ENCODE results near the gene ADARB1.

The ADARB1 gene

GRCh38 chr21:45080232-45080631, 5.9 kb downstream of the ADARB1 start:
- no peaks in the 10 kb centered on the region for H3K4me1 ChIP-seq (ENCODE audit: insufficient read depth, low read length)
- no peaks in the 10 kb centered on the region for H3K36me3 ChIP-seq (ENCODE audit: insufficient read depth, low read length)
- peaks cover 10% of the 10 kb centered on the region for H3K27me3 ChIP-seq (ENCODE audit: insufficient read depth, low read length)
- no peak overlapping the region for H2AFZ ChIP-seq (ENCODE audit: low read depth, low read length)
- no peaks in the 10 kb centered on the region for H3K9me3 ChIP-seq (ENCODE audit: low read length)
- H3K4me3 ChIP-seq (ENCODE audit: low read length): no peak overlapping the region

DNA sequence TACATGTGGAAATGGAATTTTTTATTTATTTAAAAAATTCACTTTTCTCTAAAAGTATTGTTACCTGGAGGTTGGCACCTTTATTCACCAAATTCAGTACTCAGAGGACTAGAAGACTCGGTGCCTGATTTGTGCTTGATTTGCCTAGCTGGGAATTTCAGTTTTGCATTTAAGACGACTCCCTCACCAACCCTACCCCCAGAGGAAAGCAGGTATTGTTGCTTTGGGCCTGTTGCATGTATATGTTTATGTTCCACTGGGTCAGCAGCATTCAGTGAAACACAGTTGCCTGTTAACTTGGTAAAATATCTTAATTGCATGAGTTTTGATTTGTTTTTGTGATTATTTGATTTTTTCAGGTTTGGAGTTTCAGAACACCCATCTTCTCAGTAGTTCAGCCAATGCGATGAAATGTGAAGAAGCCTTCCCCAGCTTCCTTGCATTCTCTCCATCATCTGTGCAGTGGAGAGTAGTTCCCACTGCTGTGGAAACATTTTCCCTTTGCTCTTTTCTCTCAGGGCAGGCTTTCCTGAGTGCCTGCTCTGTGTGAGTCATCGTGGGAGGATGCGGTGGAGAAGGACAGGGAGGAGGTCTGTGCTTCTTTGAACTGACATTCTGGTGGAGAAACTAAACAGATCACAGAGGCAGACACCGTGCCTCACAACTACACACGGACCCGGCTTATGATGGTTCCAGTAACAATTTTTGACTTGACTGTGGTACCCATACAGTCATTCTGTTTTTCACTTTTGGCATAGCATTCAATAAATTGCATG, 6.4 kb downstream of the ADARB1 start:
- H3K36me3 ChIP-seq (ENCODE audit: insufficient read depth, low read length): no peaks in the 10 kb centered on the region
- no peak overlapping the region for H2AFZ ChIP-seq (ENCODE audit: low read depth, low read length)
- H3K4me3 ChIP-seq (ENCODE audit: low read length): no peak overlapping the region
- H3K4me1 ChIP-seq (ENCODE audit: insufficient read depth, low read length): no peaks in the 10 kb centered on the region
- peaks cover 7% of the 10 kb centered on the region for H3K27me3 ChIP-seq (ENCODE audit: insufficient read depth, low read length)
- H3K9me3 ChIP-seq (ENCODE audit: low read length): no peaks in the 10 kb centered on the region

- no peaks in the 10 kb centered on the region for H3K4me1 ChIP-seq (ENCODE audit: insufficient read depth, low read length)
- H3K27me3 ChIP-seq (ENCODE audit: insufficient read depth, low read length): no peaks in the 10 kb centered on the region
- H2AFZ ChIP-seq (ENCODE audit: low read depth, low read length): no peak overlapping the region
- H3K4me3 ChIP-seq (ENCODE audit: low read length): no peak overlapping the region
- H3K9me3 ChIP-seq (ENCODE audit: low read length): no peaks in the 10 kb centered on the region
- no peaks in the 10 kb centered on the region for H3K36me3 ChIP-seq (ENCODE audit: insufficient read depth, low read length)
Observed at GRCh38 chr21:45081636-45082035, 7.3 kb downstream of the ADARB1 start.

DNA sequence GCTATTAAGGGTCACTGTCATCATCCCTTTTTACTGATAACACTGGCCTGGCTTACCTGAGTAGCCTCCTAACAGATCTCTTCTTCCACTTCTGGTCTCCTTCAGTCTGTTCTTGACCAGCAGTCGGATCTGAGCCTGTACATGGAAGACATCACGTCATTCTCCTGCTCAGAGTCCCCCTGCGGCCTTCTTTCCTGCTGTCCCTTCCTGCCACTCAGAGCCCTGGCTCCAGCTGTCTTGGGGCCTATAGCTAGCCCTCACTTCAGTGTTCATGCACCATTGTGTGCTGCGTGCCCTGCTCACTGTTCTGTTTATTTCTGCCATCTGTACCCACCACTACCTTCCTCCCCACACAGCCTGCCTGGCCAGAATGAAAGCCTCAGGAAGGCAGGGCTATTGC, 8.4 kb downstream of the ADARB1 start:
- H3K36me3 ChIP-seq (ENCODE audit: insufficient read depth, low read length): no peaks in the 10 kb centered on the region
- H3K4me1 ChIP-seq (ENCODE audit: insufficient read depth, low read length): no peaks in the 10 kb centered on the region
- H3K27me3 ChIP-seq (ENCODE audit: insufficient read depth, low read length): no peaks in the 10 kb centered on the region
- H3K4me3 ChIP-seq (ENCODE audit: low read length): no peak overlapping the region
- no peak overlapping the region for H2AFZ ChIP-seq (ENCODE audit: low read depth, low read length)
- H3K9me3 ChIP-seq (ENCODE audit: low read length): no peaks in the 10 kb centered on the region

DNA sequence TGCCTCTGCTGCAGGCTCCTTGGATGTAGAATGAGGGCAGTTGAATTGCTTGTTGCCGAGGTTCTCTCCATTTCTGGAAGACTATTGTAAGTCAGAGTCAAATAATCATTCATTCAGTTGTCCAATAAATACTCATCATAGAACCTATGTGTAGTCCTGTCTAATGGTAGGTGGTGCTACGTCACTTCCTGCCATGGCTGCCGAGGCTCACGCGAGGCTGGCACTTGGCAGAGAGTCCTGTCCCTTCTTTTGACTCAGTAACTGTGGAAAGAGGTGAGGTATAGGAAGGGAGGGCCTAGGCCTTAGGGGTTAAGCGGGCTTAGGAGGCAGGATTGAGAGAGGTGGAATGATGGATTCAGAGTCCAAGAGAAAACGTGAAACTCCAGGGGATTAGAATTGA, 9.7 kb downstream of the ADARB1 start:
- no peaks in the 10 kb centered on the region for H3K4me1 ChIP-seq (ENCODE audit: insufficient read depth, low read length)
- H3K4me3 ChIP-seq (ENCODE audit: low read length): no peak overlapping the region
- no peak overlapping the region for H2AFZ ChIP-seq (ENCODE audit: low read depth, low read length)
- no peaks in the 10 kb centered on the region for H3K9me3 ChIP-seq (ENCODE audit: low read length)
- H3K36me3 ChIP-seq (ENCODE audit: insufficient read depth, low read length): no peaks in the 10 kb centered on the region
- no peaks in the 10 kb centered on the region for H3K27me3 ChIP-seq (ENCODE audit: insufficient read depth, low read length)

DNA sequence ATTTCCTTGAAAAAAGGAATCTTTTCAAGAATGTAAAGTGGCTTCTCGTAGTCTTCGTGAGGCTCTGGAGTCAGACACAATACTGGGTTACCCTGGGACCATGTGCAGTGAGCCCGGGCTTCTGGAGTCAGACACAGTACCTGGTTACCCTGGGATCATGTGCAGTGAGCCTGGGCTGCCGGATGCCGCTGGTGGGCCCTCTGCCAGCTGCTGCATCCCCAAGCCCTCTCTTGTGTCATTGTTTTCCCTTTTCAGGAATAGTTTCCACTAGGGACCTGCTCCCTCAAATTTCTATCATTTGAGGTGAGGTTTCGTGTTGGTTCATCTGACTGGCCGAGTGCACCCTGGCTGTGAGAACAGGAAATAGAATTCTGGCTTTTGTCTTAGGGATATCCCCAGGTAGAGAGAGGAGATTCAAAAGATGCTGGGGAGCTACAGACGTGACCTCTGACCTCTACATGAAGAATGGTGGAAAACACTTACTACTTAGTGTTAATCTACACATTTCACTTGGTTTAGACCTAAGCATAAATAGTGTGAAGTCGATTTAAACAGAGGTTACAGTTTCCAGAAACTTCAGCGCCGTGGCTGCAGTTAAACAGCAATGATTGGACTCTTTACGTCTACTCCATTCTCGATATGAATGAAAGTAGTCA, 10.6 kb downstream of the ADARB1 start:
- no peak overlapping the region for H3K4me3 ChIP-seq (ENCODE audit: low read length)
- no peaks in the 10 kb centered on the region for H3K36me3 ChIP-seq (ENCODE audit: insufficient read depth, low read length)
- H3K4me1 ChIP-seq (ENCODE audit: insufficient read depth, low read length): no peaks in the 10 kb centered on the region
- H2AFZ ChIP-seq (ENCODE audit: low read depth, low read length): no peak overlapping the region
- no peaks in the 10 kb centered on the region for H3K9me3 ChIP-seq (ENCODE audit: low read length)
- H3K27me3 ChIP-seq (ENCODE audit: insufficient read depth, low read length): no peaks in the 10 kb centered on the region

GRCh38 chr21:45085700-45086099, 11.3 kb downstream of the ADARB1 start:
- Histone ChIP-seq H3K27me3 (ENCODE audit: insufficient read depth, low read length) (no peaks in the 10 kb centered on the region), H2AFZ (ENCODE audit: low read depth, low read length) (no peak overlapping the region), H3K9me3 (ENCODE audit: low read length) (no peaks in the 10 kb centered on the region), H3K4me3 (ENCODE audit: low read length) (no peak overlapping the region), H3K36me3 (ENCODE audit: insufficient read depth, low read length) (no peaks in the 10 kb centered on the region), H3K4me1 (ENCODE audit: insufficient read depth, low read length) (no peaks in the 10 kb centered on the region)

GRCh38 chr21:45086337-45086958, 12.1 kb downstream of the ADARB1 start:
- no peak overlapping the region for H3K4me3 ChIP-seq (ENCODE audit: low read length)
- no peak overlapping the region for H2AFZ ChIP-seq (ENCODE audit: low read depth, low read length)
- H3K36me3 ChIP-seq (ENCODE audit: insufficient read depth, low read length): no peaks in the 10 kb centered on the region
- no peaks in the 10 kb centered on the region for H3K9me3 ChIP-seq (ENCODE audit: low read length)
- H3K4me1 ChIP-seq (ENCODE audit: insufficient read depth, low read length): no peaks in the 10 kb centered on the region
- H3K27me3 ChIP-seq (ENCODE audit: insufficient read depth, low read length): no peaks in the 10 kb centered on the region

DNA sequence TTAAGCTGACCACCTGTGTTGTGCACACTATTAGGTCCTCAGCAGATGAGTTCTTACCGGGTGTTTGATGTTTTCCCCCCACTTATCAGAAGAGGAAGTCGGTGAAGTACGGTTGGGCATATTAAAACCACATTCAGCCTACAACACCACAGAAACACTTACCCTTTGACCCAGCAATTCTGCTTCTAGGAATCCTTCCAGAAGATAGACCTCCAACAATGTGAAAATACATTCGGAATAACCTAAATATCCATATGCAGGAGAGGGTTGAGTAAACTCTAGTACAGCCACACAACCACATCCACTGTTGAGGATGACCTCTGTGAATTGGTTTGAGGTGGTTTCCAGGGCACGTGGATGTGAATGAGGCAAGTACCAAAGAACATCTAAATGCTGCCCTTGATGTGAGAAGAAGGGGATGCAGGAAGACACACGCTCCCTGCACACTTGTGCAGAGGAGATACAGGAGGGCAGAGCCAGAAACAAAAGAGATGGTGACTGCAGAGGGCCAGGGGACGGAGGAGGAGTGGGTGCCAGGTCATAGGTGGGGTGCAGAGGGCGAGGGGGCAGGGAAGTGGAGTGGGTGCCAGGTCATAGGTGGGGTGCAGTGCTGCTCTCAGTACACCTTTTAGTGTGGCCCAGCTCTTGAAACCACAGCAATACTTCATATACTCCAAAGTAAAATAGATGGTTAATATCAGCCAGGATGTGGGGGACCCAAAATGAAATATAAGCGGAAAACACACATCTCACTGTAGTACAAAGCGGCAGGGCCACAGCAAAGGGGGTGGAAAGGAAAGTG, 12.8 kb downstream of the ADARB1 start:
- H3K36me3 ChIP-seq (ENCODE audit: insufficient read depth, low read length): no peaks in the 10 kb centered on the region
- no peak overlapping the region for H3K4me3 ChIP-seq (ENCODE audit: low read length)

GRCh38 chr21:45088116-45088515, 13.7 kb downstream of the ADARB1 start:
- H3K27me3 ChIP-seq (ENCODE audit: insufficient read depth, low read length): no peaks in the 10 kb centered on the region
- H3K9me3 ChIP-seq (ENCODE audit: low read length): no peaks in the 10 kb centered on the region
- H3K36me3 ChIP-seq (ENCODE audit: insufficient read depth, low read length): no peaks in the 10 kb centered on the region
- no peaks in the 10 kb centered on the region for H3K4me1 ChIP-seq (ENCODE audit: insufficient read depth, low read length)
- H3K4me3 ChIP-seq (ENCODE audit: low read length): no peak overlapping the region
- no peak overlapping the region for H2AFZ ChIP-seq (ENCODE audit: low read depth, low read length)

More for the DNA sequence above, 12.8 kb downstream of the ADARB1 start:
- no peaks in the 10 kb centered on the region for H3K4me1 ChIP-seq (ENCODE audit: insufficient read depth, low read length)
- H3K9me3 ChIP-seq (ENCODE audit: low read length): no peaks in the 10 kb centered on the region
- H2AFZ ChIP-seq (ENCODE audit: low read depth, low read length): no peak overlapping the region
- no peaks in the 10 kb centered on the region for H3K27me3 ChIP-seq (ENCODE audit: insufficient read depth, low read length)

- Histone ChIP-seq H3K27me3 (ENCODE audit: insufficient read depth, low read length) (no peaks in the 10 kb centered on the region), H3K9me3 (ENCODE audit: low read length) (no peaks in the 10 kb centered on the region), H3K4me3 (ENCODE audit: low read length) (no peak overlapping the region), H3K36me3 (ENCODE audit: insufficient read depth, low read length) (no peaks in the 10 kb centered on the region), H2AFZ (ENCODE audit: low read depth, low read length) (no peak overlapping the region), H3K4me1 (ENCODE audit: insufficient read depth, low read length) (no peaks in the 10 kb centered on the region)
Observed at GRCh38 chr21:45088729-45089128, 14.3 kb downstream of the ADARB1 start.

DNA sequence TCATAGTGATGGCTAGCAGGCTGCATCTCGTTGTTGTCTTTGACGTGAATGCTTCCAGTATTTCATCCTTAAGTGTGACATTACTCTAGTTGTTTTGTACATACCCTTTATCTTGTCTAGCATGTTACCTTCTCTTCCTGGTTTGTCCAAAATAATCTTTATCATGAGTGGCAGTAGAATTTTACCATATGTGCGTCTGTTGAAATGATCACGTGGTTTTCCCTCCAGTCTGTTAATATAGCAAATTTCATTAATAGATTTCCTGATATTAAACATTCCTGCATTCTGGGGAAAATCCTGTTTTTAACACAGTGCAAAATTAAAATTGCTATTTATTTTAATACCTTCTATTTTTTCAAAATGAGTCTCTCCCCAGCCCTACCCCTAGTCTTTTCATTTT, 15.6 kb downstream of the ADARB1 start:
- H3K4me3 ChIP-seq (ENCODE audit: low read length): no peak overlapping the region
- H3K9me3 ChIP-seq (ENCODE audit: low read length): no peaks in the 10 kb centered on the region
- no peaks in the 10 kb centered on the region for H3K4me1 ChIP-seq (ENCODE audit: insufficient read depth, low read length)
- no peaks in the 10 kb centered on the region for H3K36me3 ChIP-seq (ENCODE audit: insufficient read depth, low read length)
- H3K27me3 ChIP-seq (ENCODE audit: insufficient read depth, low read length): no peaks in the 10 kb centered on the region
- H2AFZ ChIP-seq (ENCODE audit: low read depth, low read length): no peak overlapping the region

GRCh38 chr21:45090966-45091365, 16.6 kb downstream of the ADARB1 start:
- H2AFZ ChIP-seq (ENCODE audit: low read depth, low read length): no peak overlapping the region
- no peak overlapping the region for H3K4me3 ChIP-seq (ENCODE audit: low read length)
- H3K36me3 ChIP-seq (ENCODE audit: insufficient read depth, low read length): no peaks in the 10 kb centered on the region
- no peaks in the 10 kb centered on the region for H3K4me1 ChIP-seq (ENCODE audit: insufficient read depth, low read length)
- no peaks in the 10 kb centered on the region for H3K9me3 ChIP-seq (ENCODE audit: low read length)
- no peaks in the 10 kb centered on the region for H3K27me3 ChIP-seq (ENCODE audit: insufficient read depth, low read length)
